ENCODE measurements around the gene SLC15A4. TPM values are rescaled to one million over a fixed set of nuclear protein-coding genes. Genes with fewer than 3 reads are reported as not detected.

SLC15A4 gene
- total RNA-seq, 1 experiment from 2014 or later, result 19.6 TPM

GRCh38 chr12:128817111-128818015 lies 6.4 kb downstream of the SLC15A4 start:
- DNase-seq, result no peak
- POLR2A ChIA-PET, result no interaction called here

GRCh38 chr12:128816643-128816920 lies 7.2 kb downstream of the SLC15A4 start:
- intact Hi-C loops (cut with micrococcal nuclease; ENCODE audit: unreplicated experiment), result no loop called here
- H3K36me3 ChIP-seq (ENCODE audit: control insufficient read depth, insufficient read depth, low read length), result no peaks in the 10 kb centered on the region

More at GRCh38 chr12:128817111-128818015, 6.4 kb downstream of the SLC15A4 start:
- Mint-ChIP-seq H3K4me3 (ENCODE audit: unreplicated experiment) (no peak overlapping the region), H3K4me1 (ENCODE audit: low read depth, unreplicated experiment) (peaks cover 19% of the 10 kb centered on the region), H3K27ac (ENCODE audit: unreplicated experiment) (no peak overlapping the region), H3K36me3 (ENCODE audit: insufficient read depth, unreplicated experiment) (peaks cover 27% of the 10 kb centered on the region), H3K27me3 (ENCODE audit: insufficient read depth, unreplicated experiment) (no peaks in the 10 kb centered on the region), H3K9me3 (ENCODE audit: unreplicated experiment) (no peaks in the 10 kb centered on the region)
- Histone ChIP-seq H3K36me3 (ENCODE audit: control insufficient read depth, insufficient read depth, low read length) (no peaks in the 10 kb centered on the region), H3K27me3 (replicated peaks; ENCODE audit: control insufficient read depth, insufficient read depth, low read length) (no peaks in the 10 kb centered on the region), H3K4me1 (no peaks in the 10 kb centered on the region; the same call in 1 of the 2 replicates), H3K4me3 (ENCODE audit: low read depth, low read length) (no peak overlapping the region), H3K9me3 (no peaks in the 10 kb centered on the region)
- intact Hi-C loops (cut with micrococcal nuclease; ENCODE audit: unreplicated experiment), result no loop called here
- BruUV-seq (replicated peaks), result no TSS peak
- CTCF ChIA-PET, result no interaction called here
- TF ChIP-seq CTCF (IDR thresholded peaks at IDR 0.05; ENCODE audit: insufficient read depth in 1 of 2, low read depth in 1 of 2, low read length in 1 of 2, severe bottlenecking in 1 of 2, unreplicated experiment in 1 of 2), result no peak

More at GRCh38 chr12:128816643-128816920, 7.2 kb downstream of the SLC15A4 start:
- Mint-ChIP-seq H3K27ac (ENCODE audit: unreplicated experiment) (no peak overlapping the region), H3K9me3 (ENCODE audit: unreplicated experiment) (no peaks in the 10 kb centered on the region), H3K36me3 (ENCODE audit: insufficient read depth, unreplicated experiment) (peaks cover 20% of the 10 kb centered on the region), H3K27me3 (ENCODE audit: insufficient read depth, unreplicated experiment) (no peaks in the 10 kb centered on the region), H3K4me3 (ENCODE audit: unreplicated experiment) (no peak overlapping the region), H3K4me1 (ENCODE audit: low read depth, unreplicated experiment) (peaks cover 11% of the 10 kb centered on the region)
- no TSS peak for BruUV-seq (replicated peaks)
- POLR2A ChIA-PET, result no interaction called here
- no peak overlapping the region for H3K4me3 ChIP-seq (ENCODE audit: low read depth, low read length)
- H3K9me3 ChIP-seq, result no peaks in the 10 kb centered on the region
- CTCF ChIA-PET, result no interaction called here
- H3K27me3 ChIP-seq (replicated peaks; ENCODE audit: control insufficient read depth, insufficient read depth, low read length), result no peaks in the 10 kb centered on the region
- no peaks in the 10 kb centered on the region; the same call in 1 of the 2 replicates for H3K4me1 ChIP-seq
- TF ChIP-seq CTCF (IDR thresholded peaks at IDR 0.05; ENCODE audit: insufficient read depth in 1 of 2, low read depth in 1 of 2, low read length in 1 of 2, severe bottlenecking in 1 of 2, unreplicated experiment in 1 of 2), result no peak
- no peak for DNase-seq

Measured in Caco-2 (cell line).